ENCODE measurements around the gene ZNF428. TPM values are rescaled to one million over a fixed set of nuclear protein-coding genes. Genes with fewer than 3 reads are reported as not detected.

Gene ZNF428
- total and polyA plus RNA-seq, 2 of the 4 experiments (the other 2 are of a cell fraction) = 9.9 to 32.3 TPM

DNA sequence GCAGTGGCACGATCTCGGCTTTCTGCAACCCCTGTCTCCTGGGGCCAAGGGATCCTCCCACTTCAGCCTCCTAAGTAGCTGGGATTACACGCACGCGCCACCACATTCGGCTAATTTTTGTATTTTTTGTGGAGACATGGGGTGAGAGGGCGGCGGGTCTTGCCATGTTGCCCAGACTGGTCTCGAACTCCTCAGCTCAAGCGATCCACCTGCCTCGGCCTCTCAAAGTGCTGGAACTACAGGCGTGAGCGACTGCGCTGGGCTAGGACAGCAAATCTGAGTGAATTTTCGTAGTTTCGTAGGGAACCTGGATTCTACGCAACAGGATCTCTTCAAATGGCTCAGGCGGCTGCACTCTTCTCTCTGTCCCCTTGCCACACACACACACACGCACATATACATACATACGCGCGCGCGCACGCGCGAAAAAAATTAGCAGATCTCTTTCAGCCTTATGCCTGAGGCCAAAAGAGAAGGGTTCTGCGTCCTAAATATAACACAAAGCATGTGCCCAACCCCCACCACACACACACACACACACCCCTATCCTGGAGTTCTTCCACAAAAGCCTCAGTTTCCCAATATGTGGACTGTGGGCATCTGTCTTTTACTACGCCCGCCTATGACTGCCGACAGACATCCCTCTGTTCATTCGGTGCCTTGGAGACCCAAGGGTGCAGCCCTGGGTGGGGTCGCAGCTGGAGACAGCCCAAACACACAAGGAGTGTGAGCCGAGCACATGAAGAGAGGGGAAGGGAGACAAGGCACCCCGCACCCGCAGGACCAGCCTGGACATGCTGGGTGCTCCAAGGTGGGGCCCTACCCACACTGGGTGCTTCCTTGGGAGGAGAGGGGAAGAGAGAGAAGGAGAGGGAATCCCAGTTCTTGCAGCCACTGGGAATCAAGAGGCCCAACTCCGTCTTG is 43.2 kb downstream of the ZNF428 start (continued):
- TF ChIP-seq, protein P1, sequence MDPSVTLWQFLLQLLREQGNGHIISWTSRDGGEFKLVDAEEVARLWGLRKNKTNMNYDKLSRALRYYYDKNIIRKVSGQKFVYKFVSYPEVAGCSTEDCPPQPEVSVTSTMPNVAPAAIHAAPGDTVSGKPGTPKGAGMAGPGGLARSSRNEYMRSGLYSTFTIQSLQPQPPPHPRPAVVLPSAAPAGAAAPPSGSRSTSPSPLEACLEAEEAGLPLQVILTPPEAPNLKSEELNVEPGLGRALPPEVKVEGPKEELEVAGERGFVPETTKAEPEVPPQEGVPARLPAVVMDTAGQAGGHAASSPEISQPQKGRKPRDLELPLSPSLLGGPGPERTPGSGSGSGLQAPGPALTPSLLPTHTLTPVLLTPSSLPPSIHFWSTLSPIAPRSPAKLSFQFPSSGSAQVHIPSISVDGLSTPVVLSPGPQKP (IDR thresholded peaks at IDR 0.05; ENCODE audit: borderline replicate concordance, low read depth, low read length) = no peak
- no peak for TF ChIP-seq CEBPB (IDR thresholded peaks at IDR 0.05; ENCODE audit: low read depth, low read length)
- no peak for TF ChIP-seq POLR2A (IDR thresholded peaks at IDR 0.05; ENCODE audit: low read depth, low read length)

Data from IMR-90 (cell line).